Stimulated activated naive CD8-positive, alpha-beta T cell treated with anti-CD3 and anti-CD28 coated beads, Interleukin-15, amount 100 ng/mL, for 72 hours (primary cell): ENCODE data around the gene KRTAP9-8.
"Not testable (repeated sequence)": the region's sequence is repeated elsewhere in the genome, so short reads cannot be mapped to it uniquely, and the experiment has no call there.

Experiments used
- ATAC-seq: fragments of 150-1000 bp; cut with Tn5 transposase; 2 replicates; pipeline ENCODE4 v1.10.0; 2021; ENCODE audit warnings: mild to moderate bottlenecking, moderate library complexity
- DNase-seq, 2 donors: peaks; one replicate each; pipeline ENCODE4 v3.0.0; 2021 to 2022
- H3K27ac Mint-ChIP-seq, 2 donors: one replicate each; pipeline ENCODE4 v1.8.0; 2022; ENCODE audit warnings: mild to moderate bottlenecking in 2 of 2, mixed read lengths in 2 of 2, moderate library complexity in 2 of 2
- H3K27me3 Mint-ChIP-seq: one replicate; pipeline ENCODE4 v1.8.0; 2022; ENCODE audit warnings: mixed read lengths
- H3K4me1 Mint-ChIP-seq: one replicate; pipeline ENCODE4 v1.8.0; 2022; ENCODE audit warnings: mild to moderate bottlenecking, mixed read lengths
- H3K4me3 Mint-ChIP-seq, 2 donors: one replicate each; pipeline ENCODE4 v1.8.0; 2022; ENCODE audit warnings: mild to moderate bottlenecking in 2 of 2, mixed read lengths in 2 of 2, moderate library complexity in 1 of 2
- H3K9me3 Mint-ChIP-seq, 2 donors: one replicate each; pipeline ENCODE4 v1.8.0; 2022; ENCODE audit warnings: mixed read lengths in 2 of 2

The KRTAP9-8 gene

DNA sequence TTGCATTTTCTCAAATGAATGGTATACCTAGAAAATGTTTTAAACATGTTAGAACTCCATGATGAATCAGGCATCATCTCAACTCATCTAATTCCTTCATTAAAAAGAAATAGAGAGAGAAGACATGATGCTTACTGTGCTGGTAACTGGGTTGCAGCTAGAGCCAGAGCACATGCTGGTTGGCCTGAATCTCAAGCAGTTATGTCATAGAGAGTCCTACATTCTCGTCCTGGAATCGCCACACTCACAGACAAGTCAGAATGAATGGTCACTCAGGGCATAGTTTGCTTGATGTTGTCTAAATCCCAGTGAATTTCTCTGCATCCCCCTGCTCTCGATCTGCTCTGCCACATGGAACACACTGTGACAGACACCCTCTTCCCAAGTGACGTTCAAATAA lies 683 bp upstream of the KRTAP9-8 start:
- DNase-seq, H3K4me3 Mint-ChIP-seq, H3K9me3 Mint-ChIP-seq, ATAC-seq, H3K27me3 Mint-ChIP-seq, H3K4me1 Mint-ChIP-seq, H3K27ac Mint-ChIP-seq: not testable (repeated sequence)

DNA sequence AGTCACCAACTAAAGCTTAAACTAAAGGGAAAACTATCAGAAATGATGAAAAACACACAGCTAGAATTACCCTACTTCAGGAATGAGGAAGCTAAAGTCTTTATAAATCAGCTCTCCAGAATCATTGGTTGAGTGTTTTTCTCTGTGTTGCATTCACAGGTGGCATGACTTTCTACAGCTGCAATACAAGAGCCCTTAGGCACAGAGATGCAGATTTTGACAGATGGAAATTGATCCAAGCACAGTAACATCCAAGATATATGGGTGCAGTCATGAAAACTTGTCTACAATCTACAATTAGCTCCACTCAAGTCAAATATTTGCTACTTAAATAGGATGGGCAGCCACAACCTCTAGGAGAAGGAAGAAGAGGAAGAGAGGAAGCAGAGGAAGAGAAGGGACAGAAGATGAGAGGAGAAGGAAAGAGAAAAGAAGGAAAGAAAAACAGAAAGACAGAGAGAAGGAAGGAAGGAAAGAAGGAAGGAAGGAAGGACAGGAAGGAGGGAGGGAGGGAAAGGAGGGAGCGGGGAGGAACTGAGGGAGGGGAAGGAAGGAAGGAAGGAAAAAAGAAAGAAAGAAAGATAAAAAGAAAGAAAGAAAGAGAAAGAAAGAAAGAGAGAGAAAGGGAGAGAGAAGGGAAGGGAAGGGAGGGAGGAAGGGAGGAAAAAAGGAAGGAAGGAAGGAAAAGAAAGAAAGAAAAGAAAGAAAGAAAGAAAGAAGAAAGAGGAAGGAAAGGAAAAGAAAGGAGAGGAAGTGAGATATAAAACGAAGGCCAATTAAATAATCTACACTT lies 9.4 kb downstream of the KRTAP9-8 start:
- H3K4me1 Mint-ChIP-seq, H3K27ac Mint-ChIP-seq, DNase-seq, ATAC-seq, H3K4me3 Mint-ChIP-seq, H3K9me3 Mint-ChIP-seq, H3K27me3 Mint-ChIP-seq: not testable (repeated sequence)

DNA sequence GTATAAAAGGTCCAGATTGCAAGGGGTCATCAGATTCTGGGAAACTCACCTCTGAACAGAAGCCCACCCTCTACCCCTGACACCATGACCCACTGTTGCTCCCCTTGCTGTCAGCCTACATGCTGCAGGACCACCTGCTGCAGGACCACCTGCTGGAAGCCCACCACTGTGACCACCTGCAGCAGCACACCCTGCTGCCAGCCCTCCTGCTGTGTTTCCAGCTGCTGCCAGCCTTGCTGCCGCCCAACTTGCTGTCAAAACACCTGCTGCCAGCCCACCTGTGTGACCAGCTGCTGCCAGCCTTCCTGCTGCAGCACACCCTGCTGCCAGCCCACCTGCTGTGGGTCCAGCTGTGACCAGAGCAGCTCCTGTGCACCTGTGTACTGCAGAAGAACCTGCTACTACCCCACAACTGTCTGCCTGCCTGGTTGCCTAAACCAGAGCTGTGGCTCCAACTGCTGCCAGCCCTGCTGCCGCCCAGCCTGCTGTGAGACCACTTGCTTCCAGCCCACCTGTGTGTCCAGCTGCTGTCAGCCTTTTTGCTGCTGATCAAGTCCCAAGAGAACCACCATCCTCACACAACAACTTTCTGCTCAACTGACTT lies 11.9 kb downstream of the KRTAP9-8 start, which contains the start of gene KRTAP9-4:
Gene KRTAP9-4 (plus strand): TSS at position 51 of the 604 bp plus-strand sequence. CDS start 34 bp downstream, at position 85.
- H3K27ac Mint-ChIP-seq, H3K4me1 Mint-ChIP-seq, DNase-seq, ATAC-seq, H3K9me3 Mint-ChIP-seq, H3K27me3 Mint-ChIP-seq, H3K4me3 Mint-ChIP-seq: not testable (repeated sequence)

GRCh38 chr17:41251261-41251660 lies 13.5 kb downstream of the KRTAP9-8 start:
- Mint-ChIP-seq H3K4me1 (peaks cover 10% of the 10 kb centered on the region), H3K27me3 (peaks cover 8% of the 10 kb centered on the region), H3K9me3 (no peaks in the 10 kb centered on the region), H3K27ac (no peak overlapping the region), H3K4me3 (no peak overlapping the region)
- no peak for ATAC-seq
- no peak for DNase-seq

- Mint-ChIP-seq H3K4me3 (no peak overlapping the region), H3K4me1 (peaks cover 10% of the 10 kb centered on the region), H3K27me3 (peaks cover 8% of the 10 kb centered on the region), H3K27ac (no peak overlapping the region), H3K9me3 (no peaks in the 10 kb centered on the region)
- ATAC-seq (no peak), DNase-seq (no peak)
Observed at GRCh38 chr17:41254861-41255260, 17.1 kb downstream of the KRTAP9-8 start.

GRCh38 chr17:41255381-41256290 lies 17.8 kb downstream of the KRTAP9-8 start, which contains the start of gene KRTAP9-9:
KRTAP9-9 (plus strand) TSS chr17:41255384.
- ATAC-seq, H3K27me3 Mint-ChIP-seq, H3K27ac Mint-ChIP-seq, DNase-seq, H3K4me3 Mint-ChIP-seq, H3K9me3 Mint-ChIP-seq: not testable (repeated sequence)
- peaks cover 16% of the 10 kb centered on the region for H3K4me1 Mint-ChIP-seq

- H3K27me3 Mint-ChIP-seq: no peaks in the 10 kb centered on the region
- peaks cover 22% of the 10 kb centered on the region for H3K4me1 Mint-ChIP-seq
- no peaks in the 10 kb centered on the region for H3K9me3 Mint-ChIP-seq
- DNase-seq: no peak
- ATAC-seq: no peak
- H3K4me3 Mint-ChIP-seq: no peak overlapping the region
- H3K27ac Mint-ChIP-seq: no peak overlapping the region
Observed at GRCh38 chr17:41256291-41256685, 18.5 kb downstream of the KRTAP9-8 start.

DNA sequence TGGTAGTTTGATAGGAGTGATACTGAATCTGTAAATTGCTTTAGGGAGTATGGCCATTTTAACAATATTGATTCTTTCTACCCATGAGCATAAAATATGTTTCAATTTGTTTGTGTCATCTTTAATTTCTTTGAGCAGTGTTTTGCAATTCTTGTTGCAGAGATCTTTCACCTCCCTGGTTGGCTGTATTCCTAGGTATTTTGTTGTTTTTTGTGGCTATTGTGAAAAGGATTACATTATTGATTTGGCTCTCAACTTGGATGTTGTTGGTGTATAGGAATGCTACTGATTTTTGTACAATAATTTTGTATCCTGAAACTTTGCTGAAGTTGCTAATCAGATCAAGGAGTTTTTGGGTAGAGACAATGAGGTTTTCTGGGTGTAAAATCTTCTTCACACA lies 20.6 kb downstream of the KRTAP9-8 start:
- H3K4me1 Mint-ChIP-seq: peaks cover 15% of the 10 kb centered on the region
- H3K27me3 Mint-ChIP-seq: no peaks in the 10 kb centered on the region
- DNase-seq: no peak
- H3K27ac Mint-ChIP-seq: no peak overlapping the region
- H3K4me3 Mint-ChIP-seq: no peak overlapping the region
- no peaks in the 10 kb centered on the region for H3K9me3 Mint-ChIP-seq
- no peak for ATAC-seq

- no peak overlapping the region for H3K4me3 Mint-ChIP-seq
- H3K9me3 Mint-ChIP-seq: no peaks in the 10 kb centered on the region
- no peaks in the 10 kb centered on the region for H3K27me3 Mint-ChIP-seq
- no peak overlapping the region for H3K27ac Mint-ChIP-seq
- ATAC-seq (no peak), DNase-seq (no peak)
- peaks cover 15% of the 10 kb centered on the region for H3K4me1 Mint-ChIP-seq
Observed at GRCh38 chr17:41263212-41263611, 25.4 kb downstream of the KRTAP9-8 start.

DNA sequence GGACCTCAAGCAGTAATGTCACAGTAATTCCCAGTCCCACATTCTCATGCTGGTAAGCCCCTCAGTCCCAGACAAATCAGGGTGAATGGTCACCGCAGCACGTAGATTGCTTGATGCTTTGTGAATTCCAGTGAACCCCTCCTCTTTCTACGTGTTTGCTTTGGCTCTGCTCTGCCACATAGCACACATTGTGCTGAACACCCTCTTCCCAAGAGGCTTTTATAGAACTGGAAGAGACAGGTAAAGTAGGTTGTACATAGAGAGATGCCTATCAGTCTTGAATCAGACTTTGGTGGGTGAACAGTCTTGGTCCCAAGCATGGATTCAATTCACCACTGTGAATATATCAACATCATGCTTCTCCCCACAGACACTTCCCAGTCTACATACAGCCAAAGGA lies 26.8 kb downstream of the KRTAP9-8 start:
- H3K27ac Mint-ChIP-seq: no peak overlapping the region
- H3K9me3 Mint-ChIP-seq: no peaks in the 10 kb centered on the region
- H3K4me3 Mint-ChIP-seq: no peak overlapping the region
- H3K4me1 Mint-ChIP-seq: peaks cover 15% of the 10 kb centered on the region
- no peaks in the 10 kb centered on the region for H3K27me3 Mint-ChIP-seq
- DNase-seq (no peak), ATAC-seq (no peak)

DNA sequence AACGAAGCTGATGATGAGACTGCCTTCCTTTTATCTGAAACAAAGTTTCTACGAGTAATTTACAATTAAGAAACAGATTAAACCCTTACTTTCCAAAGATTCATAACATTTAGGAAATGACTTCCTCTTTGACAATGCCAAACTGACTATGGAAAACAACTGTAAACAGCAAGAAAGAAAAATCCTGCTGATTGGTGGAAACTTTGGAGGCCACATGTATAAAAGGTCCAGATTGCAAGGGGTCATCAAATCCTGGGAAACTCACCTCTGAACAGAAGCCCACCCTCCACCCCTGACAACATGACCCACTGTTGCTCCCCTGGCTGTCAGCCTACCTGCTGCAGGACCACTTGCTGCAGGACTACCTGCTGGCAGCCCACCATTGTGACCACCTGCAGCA lies 27.3 kb downstream of the KRTAP9-8 start, which contains the start of gene KRTAP9-6:
Gene KRTAP9-6 (plus strand): TSS at position 301 of the 400 bp plus-strand sequence. CDS start 0 bp downstream, at position 301.
- DNase-seq: no peak
- Mint-ChIP-seq H3K27ac (no peak within 1 kb of the TSS), H3K4me3 (no peak within 1 kb of the TSS), H3K9me3 (no peaks in the 10 kb centered on the region), H3K4me1 (peaks cover 14% of the 10 kb centered on the region), H3K27me3 (no peaks in the 10 kb centered on the region)
- ATAC-seq: no peak

DNA sequence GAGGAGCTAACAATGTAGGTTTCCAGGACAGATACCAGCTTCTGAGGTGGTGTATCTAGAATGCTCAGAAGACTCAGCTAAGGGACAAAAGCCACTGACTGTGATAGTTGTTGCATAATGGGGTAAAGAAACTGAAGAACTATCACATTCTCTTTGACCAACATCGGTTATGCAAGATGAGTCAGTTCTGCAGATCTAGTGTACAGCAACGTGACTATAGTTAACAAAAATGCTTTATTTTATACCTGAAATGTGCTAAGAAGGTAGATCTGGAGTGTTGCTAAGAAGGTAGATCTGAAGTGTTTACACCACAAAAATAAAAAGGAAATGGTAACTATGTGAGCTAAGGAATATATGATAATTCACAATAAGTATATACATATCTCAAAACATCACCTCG lies 29.9 kb downstream of the KRTAP9-8 start:
- no peaks in the 10 kb centered on the region for H3K27me3 Mint-ChIP-seq
- no peak for ATAC-seq

DNA sequence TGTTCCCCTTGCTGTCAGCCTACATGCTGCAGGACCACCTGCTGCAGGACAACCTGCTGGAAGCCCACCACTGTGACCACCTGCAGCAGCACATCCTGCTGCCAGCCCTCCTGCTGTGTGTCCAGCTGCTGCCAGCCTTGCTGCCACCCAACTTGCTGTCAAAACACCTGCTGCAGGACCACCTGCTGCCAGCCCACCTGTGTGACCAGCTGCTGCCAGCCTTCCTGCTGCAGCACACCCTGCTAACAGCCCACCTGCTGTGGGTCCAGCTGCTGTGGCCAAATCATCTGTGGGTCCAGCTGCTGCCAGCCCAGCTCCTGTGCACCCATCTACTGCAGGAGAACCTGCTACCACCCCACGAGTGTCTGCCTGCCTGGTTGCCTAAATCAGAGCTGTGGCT lies 33.5 kb downstream of the KRTAP9-8 start:
- ATAC-seq, H3K27ac Mint-ChIP-seq, H3K27me3 Mint-ChIP-seq, DNase-seq, H3K4me1 Mint-ChIP-seq, H3K9me3 Mint-ChIP-seq, H3K4me3 Mint-ChIP-seq: not testable (repeated sequence)

More for the DNA sequence above, 29.9 kb downstream of the KRTAP9-8 start:
- Mint-ChIP-seq H3K4me3 (no peak overlapping the region), H3K27ac (no peak overlapping the region), H3K9me3 (no peaks in the 10 kb centered on the region), H3K4me1 (no peaks in the 10 kb centered on the region)
- no peak for DNase-seq

DNA sequence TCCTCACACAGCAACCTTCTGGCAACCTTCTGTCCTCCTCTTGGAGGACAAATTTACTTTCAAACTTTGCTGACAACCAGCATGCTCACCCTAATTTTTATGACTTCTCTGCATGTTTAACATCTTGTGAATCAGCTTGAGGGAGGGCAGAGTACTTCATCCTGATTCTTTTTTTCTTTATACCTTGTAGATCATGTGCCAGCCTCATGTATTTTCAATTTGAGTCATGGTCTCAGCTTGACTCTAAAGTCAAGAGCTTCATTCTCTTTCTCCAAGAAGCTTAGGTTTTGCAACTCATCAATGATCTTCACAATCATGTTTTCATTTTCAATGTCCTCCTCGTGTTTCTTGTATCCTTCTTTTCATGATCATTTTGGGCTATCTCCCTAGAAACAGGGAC lies 34.1 kb downstream of the KRTAP9-8 start:
- no peak for DNase-seq
- no peaks in the 10 kb centered on the region for H3K9me3 Mint-ChIP-seq
- H3K27me3 Mint-ChIP-seq: peaks cover 7% of the 10 kb centered on the region
- H3K4me1 Mint-ChIP-seq: no peaks in the 10 kb centered on the region
- no peak for ATAC-seq
- no peak overlapping the region for H3K4me3 Mint-ChIP-seq
- no peak overlapping the region for H3K27ac Mint-ChIP-seq

GRCh38 chr17:41275648-41276190 lies 37.9 kb downstream of the KRTAP9-8 start, which contains the start of gene KRTAP9-7:
KRTAP9-7 (plus strand) TSS chr17:41275698; CDS start chr17:41275698, 0 bp downstream.
- not testable (repeated sequence) for ATAC-seq, H3K4me1 Mint-ChIP-seq, H3K27ac Mint-ChIP-seq, H3K4me3 Mint-ChIP-seq, H3K9me3 Mint-ChIP-seq, H3K27me3 Mint-ChIP-seq, DNase-seq
